Measurements from ENCODE around the gene TRAPPC4. TPM values are rescaled to one million over a fixed set of nuclear protein-coding genes. Genes with fewer than 3 reads are reported as not detected.
"Not testable (repeated sequence)": the region's sequence is repeated elsewhere in the genome, so short reads cannot be mapped to it uniquely, and the experiment has no call there.

The TRAPPC4 gene
- total RNA-seq, 2 donors from 2014 or later = 60.0 to 66.8 TPM

DNA sequence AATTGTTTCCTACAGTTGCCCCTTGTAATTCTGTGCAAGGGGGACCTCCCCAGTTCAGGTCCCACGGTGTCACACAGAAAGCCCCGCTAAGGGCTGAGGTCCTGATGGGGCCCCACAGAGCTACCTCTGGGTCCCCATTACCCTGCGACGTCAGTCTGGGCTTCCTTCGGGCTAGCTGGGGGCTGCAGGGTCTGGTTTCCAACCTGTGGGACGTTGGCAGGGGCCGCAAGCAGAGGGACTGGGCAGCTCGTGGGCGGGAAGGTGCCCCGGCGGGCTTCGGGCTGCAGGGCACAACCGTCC is 11.4 kb downstream of the TRAPPC4 start:
- H3K27me3 Mint-ChIP-seq (ENCODE audit: insufficient read depth) = no peaks in the 10 kb centered on the region

DNA sequence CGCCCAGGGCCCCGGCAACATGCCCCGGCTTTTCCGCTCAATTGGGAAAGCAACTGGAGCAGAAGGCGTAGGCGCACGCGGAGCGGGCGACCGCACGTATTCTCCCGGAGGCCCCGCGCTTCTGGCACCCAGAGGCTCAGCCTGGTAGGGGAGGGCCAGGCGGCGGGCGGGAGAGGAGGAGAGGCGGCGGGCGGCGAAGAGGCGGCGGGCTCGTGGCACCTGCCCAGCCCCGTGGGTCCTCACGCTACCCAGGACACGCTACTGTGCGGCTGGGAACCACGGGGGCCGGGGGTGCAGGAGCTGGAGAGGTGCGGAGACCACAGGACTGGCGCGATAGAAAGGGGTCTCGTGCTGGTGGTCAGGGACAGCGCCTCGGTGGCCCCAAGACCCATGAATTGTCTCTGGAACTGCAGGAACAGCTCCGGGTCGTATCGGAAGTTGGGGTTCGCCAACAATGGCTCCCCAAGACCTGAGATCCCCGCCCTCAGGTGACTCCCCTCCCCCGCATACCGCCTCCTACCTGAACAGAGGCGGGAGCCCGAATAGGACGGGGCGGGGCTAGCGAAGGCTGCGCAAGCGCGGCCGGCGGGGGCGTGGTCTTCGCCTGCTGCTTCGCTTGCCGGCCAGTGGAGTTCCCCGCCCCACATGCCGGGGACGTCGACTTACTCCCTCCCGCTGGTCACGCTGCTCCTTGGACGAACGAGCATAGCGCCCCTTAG is 11.9 kb downstream of the TRAPPC4 start, which contains the start of gene SLC37A4:
SLC37A4 (minus strand) TSS at position 549 of the 719 bp plus-strand sequence.
- Mint-ChIP-seq H3K4me1 (peaks cover 37% of the 10 kb centered on the region), H3K4me3 (peak within 1 kb of the TSS; percentile 70), H3K9me3 (no peaks in the 10 kb centered on the region), H3K27ac (peak within 1 kb of the TSS; percentile 87), H3K36me3 (ENCODE audit: low read depth) (peaks cover 29% of the 10 kb centered on the region), H3K27me3 (ENCODE audit: insufficient read depth) (no peaks in the 10 kb centered on the region)
- no peaks in the 10 kb centered on the region for H3K9me3 ChIP-seq (ENCODE audit: control insufficient read depth, low read length)
- no peak within 1 kb of the TSS for H3K27ac ChIP-seq (ENCODE audit: low read depth, low read length)
- TF ChIP-seq, protein P1, sequence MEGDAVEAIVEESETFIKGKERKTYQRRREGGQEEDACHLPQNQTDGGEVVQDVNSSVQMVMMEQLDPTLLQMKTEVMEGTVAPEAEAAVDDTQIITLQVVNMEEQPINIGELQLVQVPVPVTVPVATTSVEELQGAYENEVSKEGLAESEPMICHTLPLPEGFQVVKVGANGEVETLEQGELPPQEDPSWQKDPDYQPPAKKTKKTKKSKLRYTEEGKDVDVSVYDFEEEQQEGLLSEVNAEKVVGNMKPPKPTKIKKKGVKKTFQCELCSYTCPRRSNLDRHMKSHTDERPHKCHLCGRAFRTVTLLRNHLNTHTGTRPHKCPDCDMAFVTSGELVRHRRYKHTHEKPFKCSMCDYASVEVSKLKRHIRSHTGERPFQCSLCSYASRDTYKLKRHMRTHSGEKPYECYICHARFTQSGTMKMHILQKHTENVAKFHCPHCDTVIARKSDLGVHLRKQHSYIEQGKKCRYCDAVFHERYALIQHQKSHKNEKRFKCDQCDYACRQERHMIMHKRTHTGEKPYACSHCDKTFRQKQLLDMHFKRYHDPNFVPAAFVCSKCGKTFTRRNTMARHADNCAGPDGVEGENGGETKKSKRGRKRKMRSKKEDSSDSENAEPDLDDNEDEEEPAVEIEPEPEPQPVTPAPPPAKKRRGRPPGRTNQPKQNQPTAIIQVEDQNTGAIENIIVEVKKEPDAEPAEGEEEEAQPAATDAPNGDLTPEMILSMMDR (conservative IDR thresholded peaks at IDR 0.05) = no peak
- H3K4me3 ChIP-seq (ENCODE audit: low read length) = peak within 1 kb of the TSS; percentile 93
- 0% methylated on average over 16 to 67 of the region's 67 CpGs for WGBS, 2 experiments (ENCODE audit: insufficient coverage in 1 of 2, insufficient read length in 1 of 2)
- peaks cover 17% of the 10 kb centered on the region for H3K4me1 ChIP-seq (ENCODE audit: control insufficient read depth, insufficient read depth, low read length)
- H3K36me3 ChIP-seq (ENCODE audit: control insufficient read depth, insufficient read depth, low read length) = peaks cover 23% of the 10 kb centered on the region
- H3K27me3 ChIP-seq (ENCODE audit: control insufficient read depth, insufficient read depth, low read length, poor library complexity, severe bottlenecking) = no peaks in the 10 kb centered on the region
- peak within 1 kb of the TSS; percentile 54 for H3K9ac ChIP-seq (ENCODE audit: extremely low read depth, low read length, poor library complexity, severe bottlenecking)
- DNase-seq = peak; percentile 99

More for the DNA sequence above, 11.4 kb downstream of the TRAPPC4 start:
- Histone ChIP-seq H3K4me1 (ENCODE audit: control insufficient read depth, insufficient read depth, low read length) (peaks cover 17% of the 10 kb centered on the region), H3K9ac (ENCODE audit: extremely low read depth, low read length, poor library complexity, severe bottlenecking) (peak overlapping the region; percentile 54), H3K27ac (ENCODE audit: low read depth, low read length) (no peak overlapping the region), H3K4me3 (ENCODE audit: low read length) (peak overlapping the region; percentile 93), H3K9me3 (ENCODE audit: control insufficient read depth, low read length) (no peaks in the 10 kb centered on the region), H3K36me3 (ENCODE audit: control insufficient read depth, insufficient read depth, low read length) (peaks cover 28% of the 10 kb centered on the region), H3K27me3 (ENCODE audit: control insufficient read depth, insufficient read depth, low read length, poor library complexity, severe bottlenecking) (no peaks in the 10 kb centered on the region)
- TF ChIP-seq, protein P1 (conservative IDR thresholded peaks at IDR 0.05) = no peak
- peaks cover 34% of the 10 kb centered on the region for H3K36me3 Mint-ChIP-seq (ENCODE audit: low read depth)
- peak overlapping the region; percentile 87 for H3K27ac Mint-ChIP-seq
- no peak for DNase-seq
- peaks cover 42% of the 10 kb centered on the region for H3K4me1 Mint-ChIP-seq
- 2 to 4% methylated on average over 10 to 13 of the region's 13 CpGs for WGBS, 2 experiments (ENCODE audit: insufficient coverage in 1 of 2, insufficient read length in 1 of 2)
- H3K4me3 Mint-ChIP-seq = peak overlapping the region; percentile 70
- H3K9me3 Mint-ChIP-seq = no peaks in the 10 kb centered on the region

DNA sequence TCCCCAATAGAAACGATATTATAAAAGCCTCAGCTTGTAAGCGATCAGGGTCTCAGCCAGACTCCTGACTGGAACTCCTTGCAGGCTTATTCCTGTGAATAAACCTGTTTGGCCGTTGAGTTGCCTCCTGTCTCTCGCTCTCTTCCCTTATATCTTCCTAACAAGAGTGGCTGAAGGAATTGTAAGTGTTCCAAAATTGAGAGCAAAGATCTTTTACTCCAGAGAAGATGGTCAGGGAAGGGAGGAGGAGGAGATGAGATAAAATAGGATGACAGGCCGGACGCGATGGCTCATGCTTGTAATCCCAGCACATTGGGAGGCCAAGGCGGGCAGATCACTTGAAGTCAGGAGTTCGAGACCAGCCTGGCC is 13.3 kb downstream of the TRAPPC4 start:
- no peaks in the 10 kb centered on the region for H3K27me3 Mint-ChIP-seq (ENCODE audit: insufficient read depth)
- Histone ChIP-seq H3K4me3 (ENCODE audit: low read length) (no peak overlapping the region), H3K9ac (ENCODE audit: extremely low read depth, low read length, poor library complexity, severe bottlenecking) (no peak overlapping the region), H3K27ac (ENCODE audit: low read depth, low read length) (no peak overlapping the region), H3K27me3 (ENCODE audit: control insufficient read depth, insufficient read depth, low read length, poor library complexity, severe bottlenecking) (no peaks in the 10 kb centered on the region), H3K9me3 (ENCODE audit: control insufficient read depth, low read length) (no peaks in the 10 kb centered on the region), H3K4me1 (ENCODE audit: control insufficient read depth, insufficient read depth, low read length) (peaks cover 17% of the 10 kb centered on the region), H3K36me3 (ENCODE audit: control insufficient read depth, insufficient read depth, low read length) (peaks cover 9% of the 10 kb centered on the region)
- peaks cover 34% of the 10 kb centered on the region for H3K4me1 Mint-ChIP-seq
- no peak overlapping the region for H3K4me3 Mint-ChIP-seq
- DNase-seq = peak; percentile 54
- peak overlapping the region; percentile 31 for H3K27ac Mint-ChIP-seq
- H3K36me3 Mint-ChIP-seq (ENCODE audit: low read depth) = peaks cover 16% of the 10 kb centered on the region
- no peaks in the 10 kb centered on the region for H3K9me3 Mint-ChIP-seq
- TF ChIP-seq, protein P1 (conservative IDR thresholded peaks at IDR 0.05) = no peak
- WGBS, 2 experiments (ENCODE audit: insufficient coverage in 1 of 2, insufficient read length in 1 of 2) = 90% methylated on average over 6 to 8 of the region's 9 CpGs

DNA sequence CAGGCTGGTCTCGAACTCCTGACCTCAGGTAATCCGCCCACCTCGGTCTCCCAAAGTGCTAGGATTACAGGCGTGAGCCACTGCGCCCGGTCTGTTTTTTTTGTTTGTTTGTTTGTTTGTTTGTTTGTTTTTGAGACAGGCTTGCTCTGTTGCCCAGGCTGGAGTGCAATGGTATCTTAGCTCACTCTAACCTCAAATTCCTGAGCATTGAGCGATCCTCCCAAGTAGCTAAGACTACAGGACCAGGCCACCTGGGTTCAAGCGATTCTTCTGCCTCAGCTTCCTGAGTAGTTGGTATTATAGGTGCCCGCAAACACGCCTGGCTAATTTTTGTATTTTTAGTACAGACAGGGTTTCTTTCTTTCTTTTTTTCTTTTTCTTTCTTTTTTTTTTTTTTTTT is 14.9 kb downstream of the TRAPPC4 start:
- peaks cover 20% of the 10 kb centered on the region for H3K4me1 Mint-ChIP-seq
- H3K9me3 ChIP-seq (ENCODE audit: control insufficient read depth, low read length); H3K9ac ChIP-seq (ENCODE audit: extremely low read depth, low read length, poor library complexity, severe bottlenecking); H3K27me3 Mint-ChIP-seq (ENCODE audit: insufficient read depth); H3K27ac Mint-ChIP-seq; H3K4me3 ChIP-seq (ENCODE audit: low read length); DNase-seq; H3K36me3 ChIP-seq (ENCODE audit: control insufficient read depth, insufficient read depth, low read length); H3K27me3 ChIP-seq (ENCODE audit: control insufficient read depth, insufficient read depth, low read length, poor library complexity, severe bottlenecking); H3K4me3 Mint-ChIP-seq; H3K36me3 Mint-ChIP-seq (ENCODE audit: low read depth); H3K4me1 ChIP-seq (ENCODE audit: control insufficient read depth, insufficient read depth, low read length); H3K9me3 Mint-ChIP-seq; H3K27ac ChIP-seq (ENCODE audit: low read depth, low read length): not testable (repeated sequence)
- WGBS, 2 experiments (ENCODE audit: insufficient coverage in 1 of 2, insufficient read length in 1 of 2) = 94 to 97% methylated on average over 4 to 10 of the region's 10 CpGs
